Heart left ventricle (tissue), 16 donors: Measurements from ENCODE around the gene NTF3. TPM values are rescaled to one million over a fixed set of nuclear protein-coding genes. Genes with fewer than 3 reads are reported as not detected.

Source experiments
- ATAC-seq, 4 donors: fragments of 200-7000 bp; cut with Tn5 transposase; one replicate each; pipeline ENCODE4 v1.9.1; 2020 to 2022; ENCODE audit warnings: moderate library complexity in 4 of 4, mild to moderate bottlenecking in 3 of 4, moderate number of reproducible peaks in 1 of 4
- DNase-seq, 5 donors: peaks; one replicate each; pipeline ENCODE4 v3.0.0-alpha.2; 2020
- H3K27ac ChIP-seq, 12 donors: fragments of 200-600 bp; sonication (generic) in 4 of 12; one replicate each; pipeline versions ENCODE4 v1.5.0 to v1.8.0; 2016 to 2022; ENCODE audit warnings: mild to moderate bottlenecking in 2 of 12
- H3K27me3 ChIP-seq, 9 donors: fragments of 200-600 bp; sonication (generic) in 2 of 9; one replicate each; pipeline versions ENCODE4 v1.5.1 to v1.8.0; 2016 to 2022; ENCODE audit warnings: mild to moderate bottlenecking in 3 of 9
- H3K36me3 ChIP-seq, 9 donors: fragments of 200-600 bp; sonication (generic) in 2 of 9; one replicate each; pipeline versions ENCODE4 v1.5.0 to v1.8.0; 2018 to 2022; ENCODE audit warnings: mild to moderate bottlenecking in 2 of 9
- H3K4me1 ChIP-seq, 12 donors: fragments of 200-600 bp; sonication (generic) in 4 of 12; one replicate each; pipeline versions ENCODE4 v1.5.0 to v1.8.0; 2016 to 2022; ENCODE audit warnings: mild to moderate bottlenecking in 3 of 12
- H3K4me3 ChIP-seq, 12 donors: fragments of 200-600 bp; sonication (generic) in 4 of 12; one replicate each; pipeline versions ENCODE4 v1.5.0 to v1.8.0; 2017 to 2022; ENCODE audit warnings: mild to moderate bottlenecking in 9 of 12, moderate library complexity in 4 of 12
- H3K9me3 ChIP-seq, 12 donors: fragments of 200-600 bp; sonication (generic) in 4 of 12; one replicate each; pipeline versions ENCODE4 v1.5.0 to v1.8.0; 2016 to 2022; ENCODE audit warnings: mild to moderate bottlenecking in 1 of 12
- POLR2A ChIP-seq, 2 donors: fragments of 450-650 bp; IDR thresholded peaks; one replicate each; pipeline ENCODE4 v1.6.1; 2017; ENCODE audit warnings: antibody characterized with exemption in 2 of 2, mild to moderate bottlenecking in 2 of 2, moderate library complexity in 2 of 2
- WGBS, 4 donors: extraction: QIAGEN DNeasy Blood & Tissue Kit in 2 of 4; methylation state at CpG; one replicate each; pipeline versions ENCODE4 v1.1.5 to v1.1.7; 2013 to 2018; 5-methylcytosine and 5-hydroxymethylcytosine counted together
- intact Hi-C, 10 donors: fragments of 100-400 bp; cut with DNase I; formaldehyde crosslinking; loops; one replicate each; pipeline versions ENCODE4 v1.11.1 to v1.14.2; 2022
- polyA plus RNA-seq, 2 donors: library from polyadenylated mRNA; stranded (reverse); fragments of 200-250 nt; gene quantifications; one replicate each; pipeline ENCODE4 v1.2.3, GENCODE V29; 2013
- total RNA-seq, 9 donors: library from RNA; depleted of rRNA in 2 of 9; stranded (reverse); fragments of >200 nt in 2 of 9; fragmentation: NEBNext Ultra II Directional in 3 of 9; extraction: Animal tissue kit (Norgen Biotek cat#: 25700) in 3 of 9; gene quantifications; one replicate each; pipeline versions ENCODE4 v1.1.0 to v1.2.4, GENCODE V29; 2016 to 2023
- TF ChIP-seq, protein P1 (sequence below), 12 donors: fragments of 200-600 bp; sonication (generic) in 4 of 12; IDR thresholded peaks; one replicate each; pipeline versions ENCODE4 v1.5.0 to v1.8.0; 2018 to 2022; ENCODE audit warnings: antibody characterized with exemption in 12 of 12, mild to moderate bottlenecking in 5 of 12
- donor health status: ischemic (EF 13 %, LVEDD 7.1; RV severe dilation, severe dysfunction).
- donor health status: healthy with polysubstance abuse.
- donor health status: DM: no; HTN: yes; CAD: no.
- donor health status: DM: no; HTN: no; CAD: no.
- donor health status: ischemic (EF 25% LVEDD 6.9; RV normal size, moderate dysfunction).
- donor health status: ischemic (EF 25% LVEDD 5.7; RV mildly dilated, moderate dysfunction).
- donor health status: healthy.
- donor health status: DM: yes; HTN: yes; CAD: no.
- donor health status: ischemic (EF 35%, LVEDD 5.7; RV mildly dilated, moderate dysfunction).
- donor health status: nonischemic (EF 11% LVEDD 7.7; RV severe dilation, severe dysfunction).
- donor health status: DM: yes; HTN: yes; CAD: no.
- donor health status: PGD.
- donor health status: ischemic (EF 29% LVEDD 5.4; RV normal size, mild dysfunction).
- donor health status: nonischemic (EF 23%, LVEDD 6.1; RV moderate dilation, normal function).

Gene NTF3
- total and polyA plus RNA-seq, 11 donors: 0.26 to 1.7 (median 0.63) TPM

DNA sequence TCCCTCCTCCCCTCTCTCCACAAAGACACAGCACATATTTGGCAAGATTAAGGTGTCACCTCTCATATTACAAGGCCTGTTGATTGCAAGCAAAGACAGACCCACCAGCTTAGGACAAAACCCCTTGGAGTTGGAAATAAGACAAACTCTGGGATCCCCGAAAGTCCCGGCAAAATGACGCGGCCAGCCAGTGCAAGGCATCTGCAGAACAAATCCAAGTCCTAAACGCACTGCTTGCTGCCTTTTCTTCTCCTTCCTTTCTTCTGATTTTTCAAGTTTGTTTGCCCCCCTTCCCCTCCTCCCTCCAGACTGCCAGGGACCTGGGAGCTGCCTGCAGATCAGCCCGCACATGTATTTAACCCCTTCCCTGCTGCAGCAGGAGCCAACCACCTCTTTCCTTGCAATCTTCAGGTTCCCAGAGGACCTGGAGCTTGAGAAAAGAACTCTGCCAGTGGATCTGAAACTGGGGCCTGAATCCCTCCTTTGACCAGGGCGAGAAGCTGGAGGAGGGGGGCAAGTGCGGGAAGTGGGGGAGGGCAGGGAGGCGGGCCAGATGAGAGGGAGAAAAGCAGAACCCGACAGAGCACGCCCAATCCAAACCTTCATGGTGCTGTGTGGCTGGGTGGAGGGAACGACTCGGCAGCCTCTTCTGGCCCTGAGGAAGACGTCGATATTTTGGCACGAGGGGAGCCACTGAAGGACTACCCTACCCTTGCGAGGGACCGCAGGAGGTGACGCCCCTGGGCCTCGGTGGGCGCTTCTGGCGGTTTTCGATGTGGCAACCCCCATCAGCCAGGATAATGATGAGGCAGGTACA lies 2.0 kb upstream of the NTF3 start:
- DNase-seq: no peak
- ATAC-seq: no peak
- Histone ChIP-seq H3K4me1 (peaks cover 0 to 53% (median 19%) of the 10 kb centered on the region in 12 donors), H3K4me3 (peak overlapping the region in 9 of 12 donors; percentile 45 to 72 (median 62)), H3K27ac (no peak overlapping the region), H3K27me3 (peaks cover 9 to 68% (median 39%) of the 10 kb centered on the region in 9 donors), H3K9me3 (no peaks in the 10 kb centered on the region), H3K36me3 (no peaks in the 10 kb centered on the region)
- intact Hi-C loops: loop anchor here in 9 of 10 donors (2.0 to 10.0 kb wide), 14 partner anchors 77 to 615 kb away; no protein-coding TSS in a partner anchor
- WGBS, 4 donors: 28 to 41% (median 36%) methylated on average over 23 of the region's 23 CpGs
- TF ChIP-seq, protein P1, sequence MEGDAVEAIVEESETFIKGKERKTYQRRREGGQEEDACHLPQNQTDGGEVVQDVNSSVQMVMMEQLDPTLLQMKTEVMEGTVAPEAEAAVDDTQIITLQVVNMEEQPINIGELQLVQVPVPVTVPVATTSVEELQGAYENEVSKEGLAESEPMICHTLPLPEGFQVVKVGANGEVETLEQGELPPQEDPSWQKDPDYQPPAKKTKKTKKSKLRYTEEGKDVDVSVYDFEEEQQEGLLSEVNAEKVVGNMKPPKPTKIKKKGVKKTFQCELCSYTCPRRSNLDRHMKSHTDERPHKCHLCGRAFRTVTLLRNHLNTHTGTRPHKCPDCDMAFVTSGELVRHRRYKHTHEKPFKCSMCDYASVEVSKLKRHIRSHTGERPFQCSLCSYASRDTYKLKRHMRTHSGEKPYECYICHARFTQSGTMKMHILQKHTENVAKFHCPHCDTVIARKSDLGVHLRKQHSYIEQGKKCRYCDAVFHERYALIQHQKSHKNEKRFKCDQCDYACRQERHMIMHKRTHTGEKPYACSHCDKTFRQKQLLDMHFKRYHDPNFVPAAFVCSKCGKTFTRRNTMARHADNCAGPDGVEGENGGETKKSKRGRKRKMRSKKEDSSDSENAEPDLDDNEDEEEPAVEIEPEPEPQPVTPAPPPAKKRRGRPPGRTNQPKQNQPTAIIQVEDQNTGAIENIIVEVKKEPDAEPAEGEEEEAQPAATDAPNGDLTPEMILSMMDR (IDR thresholded peaks at IDR 0.05): no peak
- TF ChIP-seq POLR2A (IDR thresholded peaks at IDR 0.05): no peak

DNA sequence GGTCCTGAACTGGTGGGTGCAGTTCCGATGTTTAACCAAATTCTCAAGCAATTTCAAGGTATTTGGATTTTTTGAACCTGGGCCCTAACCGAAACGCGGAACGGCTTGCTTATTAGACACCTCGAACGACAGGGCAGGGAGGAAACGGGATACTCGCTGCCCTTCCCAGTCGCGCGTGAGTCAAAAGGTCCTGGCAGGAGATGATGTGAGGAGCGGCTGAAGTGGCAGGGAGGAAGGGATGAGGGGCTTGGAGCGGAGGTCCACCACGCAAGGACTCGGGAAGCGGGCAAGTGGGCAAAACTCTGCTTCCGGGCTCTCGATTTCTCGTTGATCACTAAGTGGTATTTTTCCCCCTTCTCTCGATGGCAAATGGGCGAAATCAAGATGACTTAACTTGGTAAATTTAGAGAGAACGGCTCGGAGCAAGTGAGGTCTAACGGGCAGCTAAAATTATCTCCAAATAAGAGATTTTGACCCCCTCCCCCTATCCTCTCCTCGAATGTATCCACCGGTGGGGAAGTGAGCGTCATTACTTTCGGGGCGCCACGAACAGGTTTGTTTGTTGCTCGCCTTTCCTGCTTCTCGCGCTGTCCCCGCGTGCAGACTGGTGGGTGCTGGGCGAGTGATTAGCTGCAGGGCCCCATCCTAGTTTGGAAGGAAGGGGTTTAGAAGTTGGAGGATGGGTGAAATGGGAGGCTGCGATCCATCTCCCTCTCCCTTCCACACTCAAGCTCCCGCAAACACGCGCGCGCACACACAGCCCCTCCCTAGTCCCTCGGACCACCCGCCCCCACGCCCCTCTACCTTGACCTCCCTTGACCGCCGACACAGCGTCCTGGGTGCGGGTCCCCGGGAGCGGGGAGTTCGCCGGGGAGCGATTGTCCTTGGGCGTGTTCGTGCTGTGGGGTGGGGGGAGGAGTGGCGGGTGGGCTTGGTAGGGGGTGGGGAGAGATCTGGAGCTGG lies 986 bp upstream of the NTF3 start:
- Histone ChIP-seq H3K27me3 (peaks cover 9 to 72% (median 39%) of the 10 kb centered on the region in 9 donors), H3K9me3 (no peaks in the 10 kb centered on the region), H3K4me1 (peaks cover 0 to 53% (median 19%) of the 10 kb centered on the region in 12 donors), H3K27ac (peak overlapping the region in 1 of 12 donors; percentile 25), H3K4me3 (peak overlapping the region in 11 of 12 donors; percentile 45 to 72 (median 60)), H3K36me3 (no peaks in the 10 kb centered on the region)
- no peak for DNase-seq
- 3 to 7% (median 5%) methylated on average over 44 to 58 of the region's 58 CpGs for WGBS, 4 donors
- ATAC-seq: no peak
- TF ChIP-seq, protein P1 (IDR thresholded peaks at IDR 0.05): no peak
- TF ChIP-seq POLR2A (IDR thresholded peaks at IDR 0.05): no peak
- intact Hi-C loops: loop anchor here in 6 of 10 donors (2.0 to 10.0 kb wide), 8 partner anchors 76 to 614 kb away; no protein-coding TSS in a partner anchor

DNA sequence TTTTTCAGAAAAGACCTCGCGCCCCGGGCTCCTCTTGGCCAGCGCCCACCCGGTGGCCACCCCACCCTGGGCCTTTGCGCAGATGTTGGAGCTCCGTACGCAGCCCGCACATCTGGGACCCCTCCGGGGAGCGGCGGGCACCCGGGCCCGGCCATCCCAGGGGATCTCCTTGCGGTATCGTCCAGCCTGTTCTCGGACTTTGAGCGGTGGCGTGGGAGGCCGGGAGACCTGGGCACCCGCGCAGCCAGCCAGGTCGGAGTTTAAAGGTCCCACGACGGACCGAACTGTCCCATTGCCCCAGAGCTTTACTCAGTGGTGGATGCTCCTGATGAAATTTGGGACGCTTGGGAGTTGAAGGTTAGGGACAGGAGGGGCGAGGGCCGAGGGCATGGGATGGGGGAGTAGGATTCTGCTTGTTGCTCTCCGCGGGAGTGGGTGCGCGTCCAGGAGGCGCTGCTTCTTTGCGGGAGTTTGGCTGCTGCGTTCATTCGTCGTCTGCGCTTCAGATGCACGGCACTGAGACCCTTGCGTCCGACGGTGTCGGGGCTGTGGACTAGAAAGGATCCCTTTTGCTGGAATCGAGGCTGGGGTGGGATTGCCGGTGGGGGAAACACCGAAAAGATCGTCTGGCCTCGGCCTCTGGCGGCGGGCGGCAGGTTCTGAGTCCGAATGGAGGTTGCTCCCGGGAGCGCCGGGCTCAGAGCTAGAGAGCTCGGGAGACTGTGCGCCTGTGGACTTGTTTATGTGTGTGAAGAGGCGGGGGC lies 1.4 kb downstream of the NTF3 start:
- TF ChIP-seq POLR2A (IDR thresholded peaks at IDR 0.05): no peak
- TF ChIP-seq, protein P1 (IDR thresholded peaks at IDR 0.05): no peak
- H3K27me3 ChIP-seq: peaks cover 9 to 62% (median 39%) of the 10 kb centered on the region in 9 donors
- H3K4me1 ChIP-seq: peaks cover 0 to 61% (median 21%) of the 10 kb centered on the region in 12 donors
- H3K36me3 ChIP-seq: no peaks in the 10 kb centered on the region
- peak overlapping the region in 6 of 12 donors; percentile 18 to 76 (median 44) for H3K27ac ChIP-seq
- 1 to 4% (median 2%) methylated on average over 32 to 59 of the region's 59 CpGs for WGBS, 4 donors
- H3K9me3 ChIP-seq: peaks cover 0 to 5% (median 0%) of the 10 kb centered on the region in 12 donors
- peak in 2 of 5 donors; percentile 40 for DNase-seq
- intact Hi-C loops: loop anchor here in 6 of 10 donors (5.0 to 10.0 kb wide), 7 partner anchors 74 to 612 kb away; no protein-coding TSS in a partner anchor
- peak in 1 of 4 donors; percentile 25 for ATAC-seq
- peak overlapping the region; percentile 45 to 72 (median 58) for H3K4me3 ChIP-seq
